ENCODE data around the gene OMG.

Gene OMG

DNA sequence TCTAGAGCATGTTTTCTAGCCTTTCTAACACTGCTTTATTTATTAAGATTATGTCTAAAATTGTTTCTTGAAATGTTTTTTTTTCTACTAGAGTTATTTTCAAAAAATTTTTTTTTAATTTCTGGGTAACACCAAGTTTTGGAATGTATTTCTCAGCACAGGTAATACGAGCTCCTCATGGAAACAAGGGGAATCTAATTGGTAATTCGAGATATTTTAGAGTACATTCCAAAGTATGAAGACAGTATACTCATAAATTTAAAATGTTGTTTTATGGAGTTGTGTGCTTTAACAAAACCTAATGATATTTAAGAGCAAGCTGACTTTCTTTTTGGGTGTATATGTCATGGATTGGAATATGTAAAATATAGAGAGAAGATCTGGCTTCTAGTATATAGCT lies 42.4 kb downstream of the OMG start:
- no peak for DNase-seq

DNA sequence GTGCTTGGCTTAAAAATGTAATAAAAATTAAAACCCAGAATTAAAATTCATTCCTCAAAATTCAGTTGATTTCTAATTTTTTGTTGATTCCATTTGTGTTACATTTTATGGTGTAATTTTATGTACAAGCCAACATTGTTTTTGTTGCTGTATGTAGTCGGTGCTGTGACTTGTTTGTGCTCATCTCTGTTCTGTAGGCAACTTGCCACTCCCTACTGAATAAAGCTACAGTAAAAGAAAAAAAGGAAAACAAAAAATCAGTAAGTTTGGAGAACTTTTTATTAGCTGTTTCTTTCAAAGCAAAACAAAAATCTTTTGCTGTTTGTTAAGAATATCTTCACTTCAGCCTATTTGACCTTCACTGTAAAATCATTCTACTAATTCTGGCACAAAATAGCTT lies 44.3 kb downstream of the OMG start:
- DNase-seq: no peak

DNA sequence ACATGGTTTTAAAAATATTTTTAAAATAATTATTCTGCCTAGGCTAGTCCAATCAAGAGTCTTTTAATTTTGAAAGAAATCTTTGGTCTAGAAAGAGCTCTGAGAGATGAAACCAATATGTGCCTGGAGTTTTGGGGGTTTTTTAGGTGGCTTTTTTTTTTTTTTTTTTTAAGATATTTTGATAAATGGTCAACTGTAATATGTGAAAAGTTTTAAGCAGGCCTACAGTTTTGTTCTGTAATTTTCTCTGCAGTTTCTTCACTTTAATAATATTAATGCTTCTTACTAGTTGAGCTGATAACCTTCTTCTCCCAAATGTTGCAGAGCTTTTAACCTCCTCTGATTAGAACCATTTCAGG lies 45.1 kb downstream of the OMG start:
- no peak for DNase-seq

DNA sequence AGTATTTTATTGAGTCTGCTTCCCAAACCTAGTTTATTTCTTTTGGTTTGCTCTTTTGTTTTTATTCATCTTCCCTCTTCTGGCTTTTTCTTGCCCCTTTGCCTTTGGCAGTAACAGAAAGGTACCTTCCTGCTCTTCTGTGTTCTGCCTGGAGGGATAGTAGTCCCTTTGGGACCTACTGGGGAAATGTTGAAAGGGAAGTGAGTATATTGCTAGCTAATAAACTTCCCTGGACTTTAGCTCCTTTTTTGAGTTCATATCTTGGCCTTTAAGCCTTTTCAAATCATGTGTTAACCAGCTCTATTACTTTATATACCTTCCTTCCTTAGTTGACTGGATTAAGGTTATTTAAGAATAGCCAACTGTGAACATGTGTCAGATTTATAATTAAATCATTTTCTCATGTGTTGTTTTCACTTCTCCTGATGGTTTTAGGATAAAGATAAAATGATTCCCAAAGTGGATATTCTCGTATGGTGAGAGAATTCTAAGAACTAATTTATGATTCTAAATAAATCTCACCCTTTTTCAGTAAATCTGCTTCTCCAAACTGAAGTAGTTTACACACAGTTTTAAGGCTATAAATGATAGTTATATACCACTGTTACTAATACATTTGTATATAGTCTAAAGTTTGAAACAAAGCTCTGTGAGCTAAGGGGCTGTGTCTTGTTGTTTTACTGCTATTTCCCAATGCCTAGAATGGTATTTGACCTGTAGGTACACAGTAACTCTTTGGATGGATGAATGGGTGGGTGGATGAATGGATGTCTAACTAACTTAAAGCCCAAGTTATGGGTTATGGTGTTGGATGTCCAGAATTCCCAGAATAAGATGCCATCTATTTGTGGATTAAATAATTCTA lies 45.7 kb downstream of the OMG start:
- no peak for DNase-seq

DNA sequence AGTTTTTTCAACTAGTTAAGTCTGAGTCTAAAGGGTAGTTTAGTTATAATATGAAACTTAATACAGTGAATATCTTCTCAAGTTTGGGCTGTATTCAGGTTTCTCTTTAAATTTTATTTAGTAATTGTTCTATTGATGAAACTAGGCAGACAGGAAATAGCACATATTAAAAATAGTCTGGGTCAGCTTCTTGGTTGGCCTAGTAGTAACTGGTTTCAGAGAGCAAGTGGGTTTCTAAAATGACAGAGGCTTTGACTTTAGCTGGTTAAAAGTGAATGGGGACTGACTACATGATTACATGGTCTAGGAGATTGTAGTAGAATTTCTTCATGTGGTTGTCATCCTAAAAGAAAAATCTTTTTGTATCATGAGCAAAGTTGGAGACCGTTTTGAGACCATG lies 46.8 kb downstream of the OMG start:
- no peak for DNase-seq

DNA sequence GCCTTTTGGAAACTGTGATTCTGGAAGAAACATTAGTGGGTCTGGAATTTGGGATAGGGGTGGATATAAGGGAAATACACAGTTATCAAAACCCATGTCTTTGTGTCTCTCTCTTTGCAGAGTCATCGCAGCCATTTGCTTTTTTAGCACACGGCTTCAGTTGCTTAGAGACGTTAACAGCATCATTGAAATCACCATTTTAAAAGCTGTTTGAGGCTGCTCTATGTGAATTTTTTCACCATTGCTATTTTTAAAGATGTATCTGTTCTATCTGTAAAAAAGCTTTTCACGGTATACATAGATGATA lies 47.3 kb downstream of the OMG start:
- DNase-seq: no peak

DNA sequence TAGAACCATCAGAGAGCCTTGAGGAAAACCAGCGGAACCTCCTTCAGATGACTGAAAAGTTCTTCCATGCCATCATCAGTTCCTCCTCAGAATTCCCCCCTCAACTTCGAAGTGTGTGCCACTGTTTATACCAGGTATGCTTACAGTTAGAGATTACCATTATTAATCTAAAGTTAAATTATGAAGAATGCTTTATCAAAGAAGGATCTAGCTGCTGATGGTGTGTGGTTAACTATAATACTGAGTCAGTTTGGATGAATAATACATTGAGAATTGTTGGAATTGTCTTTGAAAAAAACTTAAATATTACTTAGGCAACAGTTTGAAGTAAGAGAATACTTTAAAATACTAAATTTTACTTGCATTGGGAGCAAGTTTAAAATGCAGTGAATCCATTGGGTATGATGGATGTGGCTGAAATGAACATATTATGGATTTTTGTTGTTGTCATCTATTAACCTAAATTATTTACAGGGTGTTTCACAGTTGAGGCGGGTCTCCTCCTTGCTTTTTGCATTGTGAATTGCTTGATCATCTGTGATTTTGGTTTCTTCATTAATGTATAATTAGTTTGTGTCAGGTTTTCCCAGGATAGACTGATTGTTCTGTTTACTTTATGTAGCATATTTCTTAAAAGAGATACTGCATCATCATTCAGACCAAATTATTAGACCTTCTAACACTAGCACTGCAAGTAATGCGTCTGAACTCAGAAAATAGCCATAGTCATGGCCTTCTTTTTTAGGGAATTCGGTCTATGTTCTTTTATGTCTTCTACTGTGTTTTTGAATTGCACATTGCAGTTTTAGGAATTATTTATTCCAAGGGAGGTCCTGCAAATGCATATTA lies 47.8 kb downstream of the OMG start:
- DNase-seq: no peak

Data from stimulated activated CD4-positive, alpha-beta T cell treated with anti-CD3 and anti-CD28 coated beads, Interleukin-2, amount 100 ng/mL, for 24 hours (primary cell).